NCI-H1436 treated with DMSO at 0.1 percent for 48 hours (cell line): Measurements from ENCODE around the gene WDR62.

Experiments used
- DNase-seq: peaks from one replicate; lab custom pipeline; 2025; lab: John Stamatoyannopoulos, UW

WDR62 gene

GRCh38 chr19:36081894-36082293 is 27.2 kb downstream of the WDR62 start:
- DNase-seq, result no peak

DNA sequence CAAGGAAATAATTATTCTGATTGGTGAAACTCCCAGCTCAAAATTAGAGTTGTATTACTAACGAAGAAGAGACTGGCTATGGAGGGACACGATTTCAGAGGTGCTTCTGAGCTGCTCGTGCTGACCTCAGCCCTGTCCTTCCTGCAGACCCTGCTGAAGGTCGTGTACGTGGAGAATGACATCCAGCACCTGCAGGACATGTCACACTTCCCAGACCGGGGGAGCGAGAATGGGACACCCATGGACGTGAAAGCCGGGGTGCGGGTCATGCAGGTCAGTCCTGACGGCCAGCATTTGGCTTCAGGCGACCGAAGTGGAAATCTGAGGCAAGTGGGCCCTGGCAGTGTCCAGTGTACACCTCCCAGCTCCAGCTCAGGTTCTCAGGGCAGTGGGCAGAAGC is 28.2 kb downstream of the WDR62 start:
- DNase-seq, result no peak

DNA sequence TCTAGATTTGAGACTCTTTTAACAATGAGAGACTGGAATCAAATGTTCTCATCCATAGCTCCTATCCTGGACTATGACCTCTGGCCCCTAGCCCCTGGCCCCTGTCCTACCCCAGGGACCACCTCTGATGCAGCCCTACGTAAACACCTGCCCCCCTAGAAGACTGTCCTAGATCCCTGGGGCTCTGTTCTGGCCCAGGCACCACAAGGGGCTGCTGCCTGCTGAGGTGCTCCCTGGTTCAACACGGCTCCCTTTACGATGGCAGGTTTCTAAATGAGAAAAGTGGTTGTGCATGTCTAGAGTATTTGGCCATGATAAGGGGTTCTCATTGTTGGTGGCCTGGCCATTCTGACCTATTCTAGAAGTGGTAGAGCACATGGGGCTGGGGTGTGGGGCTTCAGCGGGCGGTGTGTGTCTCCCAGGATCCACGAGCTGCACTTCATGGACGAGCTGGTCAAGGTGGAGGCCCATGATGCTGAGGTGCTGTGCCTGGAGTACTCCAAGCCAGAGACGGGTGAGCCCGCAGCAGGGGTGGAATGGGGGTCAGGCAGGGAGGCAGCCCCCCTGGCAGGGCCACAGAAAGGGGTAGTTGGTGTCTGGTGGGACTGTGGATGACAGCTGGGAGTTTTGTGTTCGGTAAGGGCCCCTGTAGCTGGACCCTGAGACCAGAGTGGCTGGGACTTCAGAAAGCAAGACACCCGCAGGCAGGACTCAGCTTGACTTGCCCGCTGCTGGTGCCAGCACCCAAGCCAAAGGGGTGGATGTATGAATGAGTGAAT is 29.7 kb downstream of the WDR62 start:
- no peak for DNase-seq

GRCh38 chr19:36086326-36086725 is 31.6 kb downstream of the WDR62 start:
- DNase-seq, result no peak

DNA sequence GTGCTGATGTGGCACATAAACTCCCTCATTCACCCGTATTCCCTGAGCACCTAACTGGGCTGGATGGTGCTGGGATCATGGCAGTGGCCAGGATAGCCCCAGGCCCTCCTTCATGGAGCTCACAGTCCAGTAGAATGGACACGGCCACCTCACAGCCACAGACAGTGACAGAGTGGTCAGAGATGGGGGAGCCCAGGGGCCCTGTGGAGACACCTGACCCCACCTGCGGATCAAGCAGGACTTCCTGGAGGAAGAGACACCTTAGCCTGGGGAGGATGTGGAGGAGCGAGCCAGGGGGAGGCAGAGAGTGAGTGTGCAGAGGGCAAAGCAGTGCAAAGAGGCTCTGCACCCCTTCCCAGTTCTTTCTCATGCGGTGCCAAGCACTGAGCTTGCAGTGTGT is 35.1 kb downstream of the WDR62 start:
- DNase-seq, result no peak

- no peak for DNase-seq
Observed at GRCh38 chr19:36090910-36091695, 36.4 kb downstream of the WDR62 start.

DNA sequence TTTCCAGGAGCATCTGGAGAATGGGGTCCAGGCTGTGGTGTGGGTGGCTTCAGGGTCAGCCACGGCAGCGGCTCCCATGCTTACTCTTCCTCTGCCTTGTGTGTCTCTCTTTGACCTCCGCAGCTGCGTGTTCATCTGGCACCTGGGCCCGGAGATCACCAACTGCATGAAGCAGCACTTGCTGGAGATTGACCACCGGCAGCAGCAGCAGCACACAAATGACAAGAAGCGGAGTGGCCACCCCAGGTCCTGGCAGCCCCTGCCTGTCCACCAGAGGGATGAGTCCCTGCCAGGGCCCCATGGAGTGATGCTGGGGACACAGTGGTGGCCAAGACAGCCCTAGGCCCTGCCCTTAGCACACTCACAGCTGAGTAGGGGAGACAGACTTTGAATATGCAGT is 37.9 kb downstream of the WDR62 start:
- DNase-seq, result no peak

DNA sequence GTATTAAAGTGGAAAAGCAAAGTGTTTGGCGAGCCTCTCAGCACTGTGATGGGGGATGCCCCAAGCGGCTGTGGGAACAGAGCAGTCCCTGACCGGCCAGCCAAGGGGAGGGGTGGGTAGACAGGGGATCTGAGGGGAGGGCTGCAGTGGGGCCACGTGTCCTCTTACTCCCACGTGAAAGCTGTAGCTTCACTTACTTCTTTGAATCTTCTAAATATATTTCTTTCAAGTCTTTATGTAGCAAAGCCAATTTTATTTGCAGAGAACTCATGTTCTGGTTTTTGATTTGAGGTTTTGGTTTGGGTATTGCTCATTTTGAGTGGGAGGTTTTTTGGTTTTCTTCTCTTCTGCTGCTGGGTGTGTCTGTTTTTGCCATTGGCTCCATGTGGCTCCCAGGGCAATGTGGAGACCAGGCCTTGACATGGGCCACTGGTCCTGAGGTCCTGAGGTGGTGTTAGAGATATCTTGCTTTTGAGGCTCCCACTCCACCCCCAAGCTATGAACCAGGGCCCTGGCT is 38.5 kb downstream of the WDR62 start:
- DNase-seq, result no peak

- no peak for DNase-seq
Observed at GRCh38 chr19:36093687-36094086, 39.0 kb downstream of the WDR62 start.

GRCh38 chr19:36097036-36097435 is 42.3 kb downstream of the WDR62 start:
- no peak for DNase-seq

DNA sequence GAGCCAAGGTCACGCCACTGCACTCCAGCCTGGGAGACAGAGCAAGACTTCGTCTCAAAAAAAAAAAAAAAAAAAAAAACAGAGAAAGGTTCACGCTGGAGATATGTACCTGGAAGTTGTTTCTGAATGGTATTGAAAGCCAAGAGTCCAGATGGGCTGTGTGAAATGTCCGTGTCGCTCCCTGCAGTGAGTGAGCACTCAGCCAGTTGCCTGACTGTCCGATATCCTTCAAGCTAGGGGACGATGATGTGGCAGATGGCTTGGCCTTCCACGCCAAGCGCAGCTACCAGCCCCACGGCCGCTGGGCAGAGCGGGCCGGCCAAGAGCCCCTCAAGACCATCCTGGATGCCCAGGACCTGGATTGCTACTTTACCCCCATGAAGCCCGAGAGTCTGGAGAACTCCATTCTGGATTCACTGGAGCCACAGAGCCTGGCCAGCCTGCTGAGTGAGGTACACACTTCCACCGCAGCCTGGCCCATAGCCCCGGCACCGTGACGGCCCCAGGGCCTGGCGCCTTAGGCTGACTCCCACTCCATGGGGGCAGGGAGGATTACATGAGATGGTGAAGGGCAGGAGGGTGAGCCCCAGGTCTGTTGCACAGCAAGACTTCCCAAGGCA is 44.6 kb downstream of the WDR62 start:
- DNase-seq, result no peak

- no peak for DNase-seq
Observed at GRCh38 chr19:36100476-36100875, 45.8 kb downstream of the WDR62 start.

DNA sequence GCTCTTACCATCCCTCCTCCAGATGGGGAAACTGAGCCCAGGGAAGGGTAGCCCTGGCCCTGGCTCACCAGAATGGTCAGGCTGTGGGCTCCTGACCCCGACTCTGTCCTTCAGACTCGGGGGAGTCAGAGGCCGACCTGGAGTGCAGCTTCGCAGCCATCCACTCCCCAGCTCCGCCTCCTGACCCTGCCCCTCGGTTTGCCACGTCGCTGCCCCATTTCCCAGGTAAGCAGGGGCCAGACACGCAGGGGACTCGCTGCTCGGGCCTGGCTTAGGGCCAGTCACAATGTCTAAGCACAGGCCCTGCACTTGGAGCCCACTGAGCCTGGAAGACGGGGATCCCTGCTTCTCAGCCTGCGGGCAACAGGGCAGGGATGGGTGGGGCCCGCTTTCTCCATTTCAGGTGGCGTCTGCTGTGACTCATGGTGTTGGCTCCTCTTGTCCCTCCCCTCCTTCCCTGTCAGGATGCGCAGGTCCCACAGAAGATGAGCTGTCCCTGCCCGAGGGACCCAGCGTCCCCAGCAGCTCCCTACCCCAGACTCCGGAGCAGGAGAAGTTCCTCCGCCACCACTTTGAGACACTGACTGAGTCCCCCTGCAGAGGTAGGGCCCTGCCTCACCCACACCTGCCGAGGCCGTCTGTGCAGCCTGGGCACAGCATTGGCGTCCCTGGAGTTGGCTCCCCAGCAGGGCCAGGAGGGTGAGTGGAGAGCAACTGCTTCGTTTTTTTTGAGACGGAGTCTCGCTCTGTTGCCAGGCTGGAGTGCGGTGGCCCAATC is 47.0 kb downstream of the WDR62 start:
- DNase-seq, result no peak

DNA sequence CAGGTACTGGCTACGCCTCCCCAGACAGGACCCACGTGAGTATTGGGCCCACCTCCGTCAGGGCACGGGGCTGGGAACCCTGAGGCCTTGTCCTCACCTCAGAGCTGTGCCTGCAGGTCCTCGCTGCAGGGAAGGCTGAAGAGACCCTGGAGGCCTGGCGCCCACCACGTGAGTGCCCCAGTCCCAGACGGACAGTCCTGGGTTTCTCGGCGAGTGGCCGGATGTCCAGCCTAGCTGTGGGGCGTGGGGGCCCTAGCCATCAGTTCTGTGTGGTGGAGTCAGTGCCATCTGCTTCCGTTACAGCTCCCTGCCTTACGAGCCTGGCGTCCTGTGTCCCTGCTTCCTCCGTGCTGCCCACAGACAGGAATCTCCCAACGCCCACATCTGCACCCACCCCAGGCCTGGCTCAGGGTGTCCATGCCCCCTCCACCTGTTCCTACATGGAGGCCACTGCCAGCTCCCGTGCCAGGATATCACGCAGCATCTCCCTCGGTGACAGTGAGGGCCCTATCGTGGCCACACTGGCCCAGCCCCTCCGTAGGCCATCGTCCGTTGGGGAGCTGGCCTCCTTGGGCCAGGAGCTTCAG is 48.4 kb downstream of the WDR62 start:
- no peak for DNase-seq

GRCh38 chr19:36103842-36104552 is 49.3 kb downstream of the WDR62 start:
- no peak for DNase-seq

DNA sequence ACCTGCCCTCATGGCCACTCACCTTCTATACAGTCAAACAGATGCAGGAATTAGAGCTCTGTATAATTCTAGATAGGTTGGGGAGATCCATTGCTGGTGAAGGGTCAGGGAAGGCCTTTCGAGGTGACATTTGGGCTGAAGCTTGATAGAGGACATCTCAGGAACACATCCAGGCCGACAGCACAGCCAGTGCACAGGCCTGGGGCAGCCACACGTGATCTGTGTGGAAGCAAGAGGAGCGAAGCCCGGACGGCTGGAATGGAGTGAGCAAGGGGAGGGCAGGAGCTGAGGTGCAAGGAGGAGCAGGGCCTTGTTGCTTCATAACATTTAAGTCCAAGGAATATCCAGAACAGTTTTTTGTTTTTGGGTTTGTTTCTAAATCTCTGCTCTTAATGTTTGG is 51.7 kb downstream of the WDR62 start:
- DNase-seq, result no peak

DNA sequence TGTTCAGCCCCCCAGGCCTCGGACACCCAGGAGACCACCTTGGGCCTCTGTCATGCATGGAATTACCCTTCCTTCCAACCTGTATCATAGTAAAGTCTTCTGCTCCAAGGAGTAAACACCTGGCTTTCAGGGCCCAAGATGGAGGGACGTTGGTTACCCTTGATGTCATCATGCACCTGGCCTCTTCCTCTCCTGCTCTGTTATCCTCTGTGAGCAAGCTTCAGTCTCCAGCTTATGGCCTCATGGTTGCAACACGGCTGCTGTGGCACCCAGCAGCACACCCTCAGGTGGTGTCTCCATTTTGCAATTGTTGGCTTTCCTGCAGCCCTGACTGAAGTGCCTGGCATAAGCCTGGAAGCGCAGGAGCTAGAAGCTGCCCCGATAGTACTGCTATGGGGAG is 52.3 kb downstream of the WDR62 start:
- no peak for DNase-seq

GRCh38 chr19:36108684-36109083 is 54.0 kb downstream of the WDR62 start:
- DNase-seq, result no peak

GRCh38 chr19:36110487-36111199 is 55.9 kb downstream of the WDR62 start, which contains the start of gene OVOL3:
Gene OVOL3 (plus strand): TSS chr19:36111143. CDS start chr19:36111203, 60 bp downstream.
- no peak for DNase-seq

DNA sequence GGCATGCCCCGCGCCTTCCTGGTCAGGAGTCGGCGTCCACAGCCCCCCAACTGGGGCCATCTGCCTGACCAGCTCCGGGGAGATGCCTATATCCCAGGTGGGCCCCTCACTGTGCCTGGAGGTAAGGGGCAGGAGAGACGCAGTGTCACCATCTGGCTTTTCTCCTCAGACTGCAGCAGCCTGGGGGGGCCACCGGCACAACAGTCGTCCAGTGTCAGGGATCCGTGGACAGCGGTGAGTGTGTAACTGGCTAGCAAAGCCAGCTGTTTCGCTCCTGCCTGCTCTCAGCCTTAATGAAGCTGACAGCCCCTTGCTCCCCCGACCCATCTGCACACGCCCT is 56.5 kb downstream of the WDR62 start:
- no peak for DNase-seq
